NCI-H146 (cell line): ENCODE results near the gene MIER2.
"Not testable (repeated sequence)": the region's sequence is repeated elsewhere in the genome, so short reads cannot be mapped to it uniquely, and the experiment has no call there.

Experiments
- DNase-seq: peaks from one replicate; lab custom pipeline; 2025; lab: John Stamatoyannopoulos, UW

The MIER2 gene

DNA sequence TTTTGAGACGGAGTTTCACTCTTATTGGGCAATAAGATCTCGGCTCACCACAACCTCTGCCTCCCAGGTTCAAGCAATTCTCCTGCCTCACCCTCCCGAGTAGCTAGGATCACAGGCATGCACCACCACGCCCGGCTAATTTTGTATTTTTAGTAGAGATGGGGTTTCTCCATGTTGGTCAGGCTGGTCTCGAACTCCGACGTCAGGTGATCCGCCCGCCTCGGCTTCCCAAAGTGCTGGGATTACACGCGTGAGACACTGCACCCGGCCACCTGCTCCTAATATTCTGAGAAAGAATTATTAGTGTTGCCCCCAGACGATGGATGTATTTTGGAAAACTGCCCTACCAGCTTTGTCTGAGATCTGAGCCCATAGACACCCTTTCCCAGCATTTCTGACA is 10.9 kb upstream of the MIER2 start:
- not testable (repeated sequence) for DNase-seq

GRCh38 chr19:355134-355533 is 10.5 kb upstream of the MIER2 start:
- no peak for DNase-seq

GRCh38 chr19:351976-352625 is 7.5 kb upstream of the MIER2 start:
- no peak for DNase-seq

DNA sequence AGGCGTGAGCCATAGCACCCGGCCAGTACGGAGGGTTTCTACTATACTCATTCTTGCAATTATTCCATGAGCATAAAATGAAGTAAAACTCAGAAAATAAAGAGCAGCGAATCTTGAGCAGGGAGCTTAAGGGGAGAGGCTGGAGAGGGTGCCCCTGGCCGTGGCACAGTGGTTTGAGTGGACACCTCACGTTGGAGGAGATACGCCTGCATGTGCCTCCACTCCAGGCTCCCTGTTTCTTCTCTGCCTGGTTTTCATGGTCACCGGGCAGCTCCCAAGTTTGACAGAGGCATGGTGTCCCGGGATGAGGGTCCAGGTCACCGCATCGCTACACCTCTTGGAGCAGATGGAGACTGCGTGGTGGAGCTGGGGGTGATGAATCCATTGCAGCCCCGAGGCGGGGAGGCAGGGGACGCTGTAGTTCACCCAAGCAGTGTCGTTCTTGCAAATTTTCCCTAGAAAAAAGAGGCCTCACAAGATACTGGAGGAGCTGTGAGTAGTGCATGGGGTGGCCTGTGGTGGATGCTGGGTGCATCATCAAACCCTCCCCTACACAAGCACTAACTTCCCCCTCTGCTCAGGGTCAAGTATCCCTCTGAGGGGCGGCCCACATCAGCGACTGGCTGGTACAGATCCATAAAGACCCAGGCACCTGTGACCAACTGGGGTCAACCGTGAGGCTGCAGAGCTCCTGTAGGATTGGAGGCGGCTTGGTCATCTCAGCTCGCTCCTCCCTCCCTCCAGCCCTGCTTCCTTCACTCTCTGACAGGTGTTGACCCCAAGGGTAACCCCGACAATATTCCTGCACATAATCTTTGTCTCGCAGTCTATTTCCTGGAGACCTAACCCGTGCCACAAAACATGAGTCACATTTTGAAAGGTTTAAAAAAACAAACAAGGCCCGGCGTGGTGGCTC is 3.6 kb upstream of the MIER2 start:
- DNase-seq: peak; percentile 6

GRCh38 chr19:345320-345879 is 804 bp upstream of the MIER2 start:
- no peak for DNase-seq

- peak; percentile 36 for DNase-seq
Observed at GRCh38 chr19:343941-344624, 513 bp downstream of the MIER2 start.

GRCh38 chr19:343451-343931 is 1.1 kb downstream of the MIER2 start:
- no peak for DNase-seq

GRCh38 chr19:342801-343421 is 1.7 kb downstream of the MIER2 start:
- no peak for DNase-seq

DNA sequence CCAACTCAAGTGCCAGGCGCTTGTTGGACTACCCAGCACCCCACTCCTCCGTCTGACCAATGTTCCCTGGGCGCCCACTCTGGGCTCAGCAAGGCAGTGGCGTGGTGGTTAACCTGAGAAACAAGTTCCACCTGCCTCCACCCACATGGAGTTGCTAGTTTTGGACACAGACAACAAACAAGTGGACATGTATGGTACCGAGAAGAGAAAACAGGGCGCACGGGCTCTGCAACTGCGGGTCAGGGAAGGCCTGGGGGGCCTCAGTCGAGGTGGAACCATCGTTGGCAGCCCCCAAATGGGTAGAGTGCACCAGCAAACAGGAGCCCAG is 2.5 kb downstream of the MIER2 start:
- no peak for DNase-seq

- no peak for DNase-seq
Observed at GRCh38 chr19:341386-342127, 3.0 kb downstream of the MIER2 start.

DNA sequence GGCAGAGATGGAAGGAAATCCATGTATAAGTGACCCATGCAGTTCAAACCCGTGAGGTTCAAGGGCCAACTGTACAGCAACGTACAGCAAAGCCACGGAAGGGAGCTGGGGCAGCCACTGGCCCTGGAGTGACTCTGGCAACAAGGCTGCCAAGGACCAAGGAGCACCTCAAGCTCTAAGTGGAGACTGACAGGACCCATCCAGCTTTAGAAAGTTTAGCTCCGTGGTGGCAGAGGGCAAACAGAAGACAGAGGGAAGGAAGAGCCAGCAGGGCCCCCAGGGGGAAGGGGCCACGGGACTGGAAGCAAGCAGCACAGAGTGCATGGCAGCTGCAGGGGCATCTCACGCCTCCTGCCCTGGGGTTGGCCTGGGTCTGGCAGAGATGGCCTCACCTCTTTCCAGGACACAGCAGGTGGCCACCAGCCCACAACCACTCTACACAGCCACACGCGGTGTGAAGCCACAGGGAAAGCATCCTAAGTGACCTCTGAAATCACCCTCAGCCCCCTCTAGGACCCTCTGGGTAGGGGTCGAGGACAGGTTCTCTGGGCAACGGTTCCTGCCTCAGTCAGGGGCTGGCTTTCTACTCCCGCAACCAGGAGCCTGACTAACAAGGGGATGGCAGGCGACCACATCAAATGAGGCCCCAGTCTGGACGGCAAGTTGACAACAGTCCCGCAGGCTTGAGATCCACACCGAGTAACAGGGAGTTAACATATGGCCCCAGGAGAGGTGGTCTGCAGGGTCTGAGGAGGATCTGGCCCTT is 3.8 kb downstream of the MIER2 start:
- no peak for DNase-seq

DNA sequence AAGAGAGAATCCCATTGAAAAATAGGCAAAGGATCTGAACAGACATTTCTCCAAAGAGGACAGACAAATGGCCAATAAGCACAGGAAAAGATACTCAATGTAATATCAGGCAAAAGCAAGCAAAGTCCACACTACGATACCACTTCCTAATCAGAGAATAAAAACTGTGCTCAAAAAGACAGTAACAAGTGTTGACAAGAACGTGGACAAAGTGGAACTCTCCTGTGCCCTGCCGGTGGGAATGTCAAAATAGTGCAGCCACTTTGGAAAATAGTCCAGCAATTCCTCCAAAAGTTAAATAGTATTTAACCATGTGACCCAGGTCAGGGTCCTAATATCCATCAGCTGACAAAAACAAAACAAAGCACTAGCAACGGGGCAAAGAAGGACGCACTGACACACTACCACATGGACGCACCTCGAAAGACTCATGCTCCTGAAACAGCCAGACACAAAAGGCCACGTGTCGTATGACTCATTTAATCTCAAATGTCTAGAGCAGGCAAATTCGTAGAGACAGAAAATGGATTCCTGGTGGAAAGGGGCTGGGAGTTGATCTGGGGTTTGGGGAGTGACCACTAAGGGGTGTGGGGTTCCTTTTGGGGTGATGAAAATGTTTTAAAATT is 5.2 kb downstream of the MIER2 start:
- no peak for DNase-seq

DNA sequence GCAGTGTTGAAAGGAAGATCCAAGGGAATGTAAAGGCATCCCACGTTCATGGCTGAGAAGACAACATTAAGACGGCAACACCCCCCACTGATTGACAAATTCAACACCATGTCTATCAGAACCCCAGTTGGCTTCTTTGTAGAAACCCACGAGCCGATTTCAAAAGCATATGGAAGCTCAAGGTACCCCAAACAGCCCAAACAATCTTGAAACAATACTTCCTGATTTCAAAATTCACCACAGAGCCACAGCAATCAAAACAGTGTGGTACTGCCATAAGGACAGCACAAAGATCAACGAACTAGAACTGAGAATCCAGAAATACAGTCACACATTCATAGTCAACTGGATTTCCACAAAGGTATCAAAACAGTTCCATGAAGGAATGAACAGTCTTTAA is 6.2 kb downstream of the MIER2 start:
- no peak for DNase-seq

DNA sequence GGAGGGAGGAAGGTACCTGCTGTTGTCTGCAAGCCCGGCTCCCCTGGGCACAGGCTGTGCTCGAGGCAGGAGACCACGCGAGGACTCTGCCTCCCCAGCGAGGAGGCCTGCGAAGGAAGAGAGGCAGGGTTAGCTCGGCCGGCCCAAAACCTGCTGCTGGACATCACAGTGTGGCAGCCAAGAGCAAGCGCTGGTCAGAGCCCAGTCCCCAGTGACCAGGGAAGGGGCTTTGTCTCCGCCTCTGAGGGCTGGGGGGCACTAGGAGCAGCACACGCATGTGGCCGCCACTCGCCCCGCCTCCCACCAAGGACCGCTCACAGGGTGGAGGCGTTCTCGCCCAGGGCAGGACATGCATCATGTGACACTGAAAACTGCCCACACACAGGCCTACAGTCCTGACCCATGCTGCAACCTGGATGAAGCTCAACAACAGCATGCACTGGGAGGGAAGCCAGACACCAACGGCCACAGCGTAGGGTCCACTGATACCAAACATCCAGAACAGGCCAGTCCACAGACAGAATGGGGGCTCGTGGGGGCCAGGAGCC is 8.5 kb downstream of the MIER2 start:
- no peak for DNase-seq

- DNase-seq: no peak
Observed at GRCh38 chr19:335486-336066, 9.0 kb downstream of the MIER2 start.

GRCh38 chr19:335072-335471 is 9.5 kb downstream of the MIER2 start:
- DNase-seq: no peak

DNA sequence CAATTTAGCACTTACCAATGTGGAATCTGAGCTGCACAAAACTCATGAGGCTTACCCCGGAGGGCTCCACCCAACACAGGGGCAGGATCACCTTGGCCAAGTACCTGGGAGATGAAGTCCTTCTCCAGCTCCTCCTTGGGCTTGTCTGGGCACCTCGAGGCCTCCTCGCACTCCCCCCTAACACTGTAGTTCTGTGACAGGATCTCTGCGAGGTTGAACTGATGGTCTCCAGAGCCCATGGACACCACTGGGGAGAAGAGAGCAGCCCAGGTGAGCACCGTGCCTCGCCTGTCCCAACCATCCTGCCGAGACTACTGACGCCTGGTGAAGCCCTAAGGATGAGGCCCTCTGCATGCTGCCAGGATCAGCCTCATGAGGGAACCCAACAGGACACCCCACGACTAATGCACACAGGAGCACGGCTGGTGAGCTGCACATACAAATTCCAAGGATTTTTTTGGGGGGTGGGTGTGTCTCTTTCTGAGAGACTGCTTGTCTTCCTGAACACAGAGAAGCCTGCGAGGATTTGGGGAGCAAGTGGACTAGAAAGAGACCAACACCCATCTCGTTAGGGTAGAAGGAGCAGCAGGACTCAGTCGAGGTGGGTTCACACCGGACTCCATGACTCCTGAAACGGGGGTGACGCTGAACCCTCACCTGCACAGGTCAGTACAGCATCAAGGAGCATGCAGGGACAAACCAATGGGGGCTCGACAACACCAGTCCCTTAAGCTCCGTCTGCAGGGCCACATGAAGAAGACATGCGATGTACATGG is 10.1 kb downstream of the MIER2 start:
- DNase-seq: no peak

- no peak for DNase-seq
Observed at GRCh38 chr19:330503-330902, 14.1 kb downstream of the MIER2 start.

GRCh38 chr19:329876-330275 is 14.7 kb downstream of the MIER2 start:
- DNase-seq: no peak
